ENCODE measurements around the gene NBPF10.
"Not testable (repeated sequence)": the region's sequence is repeated elsewhere in the genome, so short reads cannot be mapped to it uniquely, and the experiment has no call there.

NBPF10 gene, protein sequence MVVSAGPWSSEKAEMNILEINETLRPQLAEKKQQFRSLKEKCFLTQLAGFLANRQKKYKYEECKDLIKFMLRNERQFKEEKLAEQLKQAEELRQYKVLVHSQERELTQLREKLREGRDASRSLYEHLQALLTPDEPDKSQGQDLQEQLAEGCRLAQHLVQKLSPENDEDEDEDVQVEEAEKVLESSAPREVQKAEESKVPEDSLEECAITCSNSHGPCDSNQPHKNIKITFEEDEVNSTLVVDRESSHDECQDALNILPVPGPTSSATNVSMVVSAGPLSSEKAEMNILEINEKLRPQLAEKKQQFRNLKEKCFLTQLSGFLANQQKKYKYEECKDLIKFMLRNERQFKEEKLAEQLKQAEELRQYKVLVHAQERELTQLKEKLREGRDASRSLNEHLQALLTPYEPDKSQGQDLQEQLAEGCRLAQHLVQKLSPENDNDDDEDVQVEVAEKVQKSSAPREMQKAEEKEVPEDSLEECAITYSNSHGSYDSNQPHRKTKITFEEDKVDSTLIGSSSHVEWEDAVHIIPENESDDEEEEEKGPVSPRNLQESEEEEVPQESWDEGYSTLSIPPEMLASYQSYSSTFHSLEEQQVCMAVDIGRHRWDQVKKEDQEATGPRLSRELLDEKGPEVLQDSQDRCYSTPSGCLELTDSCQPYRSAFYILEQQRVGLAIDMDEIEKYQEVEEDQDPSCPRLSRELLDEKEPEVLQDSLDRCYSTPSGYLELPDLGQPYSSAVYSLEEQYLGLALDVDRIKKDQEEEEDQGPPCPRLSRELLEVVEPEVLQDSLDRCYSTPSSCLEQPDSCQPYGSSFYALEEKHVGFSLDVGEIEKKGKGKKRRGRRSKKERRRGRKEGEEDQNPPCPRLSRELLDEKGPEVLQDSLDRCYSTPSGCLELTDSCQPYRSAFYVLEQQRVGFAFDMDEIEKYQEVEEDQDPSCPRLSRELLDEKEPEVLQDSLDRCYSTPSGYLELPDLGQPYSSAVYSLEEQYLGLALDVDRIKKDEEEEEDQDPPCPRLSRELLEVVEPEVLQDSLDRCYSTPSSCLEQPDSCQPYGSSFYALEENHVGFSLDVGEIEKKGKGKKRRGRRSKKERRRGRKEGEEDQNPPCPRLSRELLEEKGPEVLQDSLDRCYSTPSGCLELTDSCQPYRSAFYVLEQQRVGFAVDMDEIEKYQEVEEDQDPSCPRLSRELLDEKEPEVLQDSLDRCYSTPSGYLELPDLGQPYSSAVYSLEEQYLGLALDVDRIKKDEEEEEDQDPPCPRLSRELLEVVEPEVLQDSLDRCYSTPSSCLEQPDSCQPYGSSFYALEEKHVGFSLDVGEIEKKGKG (N-terminal part only)

GRCh38 chr1:146144465-146144864 is at the start of gene NBPF10:
Gene NBPF10 (minus strand): TSS chr1:146144804. CDS start chr1:146144769, 35 bp downstream.
- DNase-seq (ENCODE audit: low read depth), result not testable (repeated sequence)

- DNase-seq (ENCODE audit: low read depth), result not testable (repeated sequence)
Measured at GRCh38 chr1:146174531-146174930, 29.9 kb upstream of the NBPF10 start.

GRCh38 chr1:146167740-146168139 is 23.1 kb upstream of the NBPF10 start:
- not testable (repeated sequence) for DNase-seq (ENCODE audit: low read depth)

DNA sequence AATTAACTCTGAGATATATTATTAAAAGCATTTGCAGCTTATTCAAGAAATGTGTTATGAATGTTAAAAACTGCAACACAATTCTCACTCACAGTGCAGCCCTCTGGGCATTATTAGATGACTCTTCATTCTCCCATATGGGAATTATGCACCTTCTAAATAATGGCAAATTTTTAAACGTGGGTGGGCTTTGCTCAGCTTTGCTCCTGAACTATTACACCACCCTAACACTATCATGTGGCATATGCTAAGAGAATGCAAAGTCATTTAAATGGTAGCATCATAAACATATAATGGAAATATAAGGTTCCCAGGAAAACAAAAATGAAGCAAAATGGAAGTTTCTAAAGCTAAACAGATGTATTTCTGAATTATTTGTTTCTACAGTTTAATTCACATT is 22.7 kb upstream of the NBPF10 start:
- not testable (repeated sequence) for DNase-seq (ENCODE audit: low read depth)
